Stimulated activated CD4-positive, alpha-beta T cell treated with anti-CD3 and anti-CD28 coated beads, Interleukin-4, amount 100 ng/mL, for 24 hours (primary cell): ENCODE data around the gene DCP1A.
"Not testable (repeated sequence)": the region's sequence is repeated elsewhere in the genome, so short reads cannot be mapped to it uniquely, and the experiment has no call there.

ENCODE experiments used
- DNase-seq: peaks from one replicate; pipeline ENCODE4 v3.0.0-alpha.2; 2020

The DCP1A gene

GRCh38 chr3:53327986-53328385 lies 19.4 kb downstream of the DCP1A start:
- not testable (repeated sequence) for DNase-seq

- no peak for DNase-seq
Measured at GRCh38 chr3:53324105-53324504, 23.2 kb downstream of the DCP1A start.

- DNase-seq, result no peak
Measured at GRCh38 chr3:53320697-53321096, 26.6 kb downstream of the DCP1A start.

DNA sequence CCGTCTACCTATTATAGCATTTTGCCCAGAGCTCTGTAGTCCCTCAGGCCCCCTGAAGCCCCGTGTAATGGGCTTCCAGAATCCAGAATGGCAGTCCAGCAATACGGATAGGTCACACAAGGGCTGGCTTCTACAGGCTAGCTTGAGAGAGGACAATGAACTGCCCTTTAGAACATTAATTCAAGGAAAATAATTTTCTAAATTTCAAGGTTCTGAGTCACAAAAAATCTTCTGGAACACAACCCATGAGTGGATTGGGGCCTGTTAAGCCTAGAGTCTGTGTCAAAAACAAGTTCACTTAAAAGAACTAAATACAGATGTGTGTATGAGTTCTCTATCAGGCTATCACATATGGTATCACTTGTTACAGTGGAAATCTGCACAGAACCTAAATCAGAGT lies 28.8 kb downstream of the DCP1A start:
- DNase-seq, result no peak

- no peak for DNase-seq
Measured at GRCh38 chr3:53312832-53313231, 34.5 kb downstream of the DCP1A start.

GRCh38 chr3:53311882-53312281 lies 35.5 kb downstream of the DCP1A start:
- no peak for DNase-seq

GRCh38 chr3:53303957-53304356 lies 43.4 kb downstream of the DCP1A start:
- DNase-seq, result no peak

DNA sequence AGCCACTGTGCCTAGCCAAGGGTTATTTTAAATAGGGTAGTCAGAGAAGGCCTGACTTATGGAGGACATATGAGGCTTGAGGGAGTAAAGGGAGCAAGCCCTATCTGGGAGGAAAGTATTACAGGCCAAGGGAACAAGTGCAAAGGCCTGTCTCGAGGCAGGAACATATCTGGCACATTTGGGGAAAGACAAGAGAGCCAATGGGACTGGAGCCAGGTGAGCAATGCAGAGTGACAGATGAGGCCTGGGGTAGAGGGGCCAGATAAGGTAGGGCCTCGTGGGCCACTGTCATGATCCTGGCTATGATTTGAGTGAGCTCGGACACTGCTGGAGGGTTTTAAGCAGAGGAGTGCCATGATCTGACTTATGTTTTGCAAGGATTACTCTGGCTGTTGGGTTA lies 43.8 kb downstream of the DCP1A start:
- no peak for DNase-seq

DNA sequence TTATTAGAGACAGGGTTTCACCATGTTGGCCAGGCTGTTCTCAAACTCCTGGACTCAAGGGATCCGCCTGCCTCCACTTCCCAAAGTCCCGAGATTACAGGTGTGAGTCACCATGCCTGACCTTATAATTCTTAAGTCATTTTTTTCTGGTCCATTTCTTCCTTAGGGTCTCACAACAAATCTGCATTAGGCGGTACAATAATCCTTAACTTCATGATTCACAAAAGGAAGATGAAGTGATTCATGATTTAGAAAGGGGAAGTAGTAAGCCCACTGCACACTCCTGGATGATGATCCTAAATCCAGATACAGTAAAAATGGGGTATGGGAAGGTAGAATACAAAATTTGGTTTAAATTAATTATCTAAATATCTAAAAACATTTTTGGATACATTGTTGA lies 46.5 kb downstream of the DCP1A start:
- DNase-seq, result no peak

GRCh38 chr3:53299611-53300023 lies 47.7 kb downstream of the DCP1A start:
- not testable (repeated sequence) for DNase-seq

DNA sequence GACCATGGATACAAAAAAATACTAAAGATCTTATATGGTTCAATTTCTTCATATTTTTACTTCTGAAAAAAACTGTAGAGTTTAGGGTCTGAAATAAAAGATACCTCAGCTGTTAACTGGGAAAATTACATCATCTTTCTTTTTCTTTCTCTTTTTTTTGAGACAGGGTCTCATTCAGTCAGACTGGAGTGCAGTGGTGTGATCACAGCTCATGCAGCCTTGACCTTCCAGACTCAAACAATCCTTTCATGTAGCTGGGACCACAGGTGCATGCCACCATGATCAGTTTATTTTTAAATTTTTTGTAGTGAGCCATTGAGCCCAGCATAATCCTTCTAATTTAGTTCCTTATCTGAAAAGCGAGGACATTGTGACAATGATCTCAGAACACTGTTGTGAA lies 51.9 kb downstream of the DCP1A start:
- DNase-seq, result no peak

DNA sequence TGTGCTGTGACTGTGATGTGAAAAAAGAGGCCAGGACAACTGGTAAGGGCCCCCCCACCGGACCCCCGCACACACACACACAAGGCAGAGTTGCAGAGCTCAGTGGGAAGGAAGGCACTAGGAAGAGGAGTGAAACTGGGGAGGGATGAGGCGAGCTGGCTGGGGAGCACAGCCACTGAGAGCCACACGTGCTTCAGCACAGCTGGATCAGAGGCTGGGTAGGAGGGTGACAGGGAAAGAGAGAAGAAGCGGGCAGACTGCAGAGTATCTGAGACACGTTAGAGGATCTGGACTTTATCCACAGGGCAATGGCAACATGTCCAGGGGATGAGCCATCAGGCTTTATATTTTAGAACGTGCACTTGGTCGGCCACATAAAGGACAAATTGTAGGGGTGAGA lies 53.5 kb downstream of the DCP1A start:
- no peak for DNase-seq

DNA sequence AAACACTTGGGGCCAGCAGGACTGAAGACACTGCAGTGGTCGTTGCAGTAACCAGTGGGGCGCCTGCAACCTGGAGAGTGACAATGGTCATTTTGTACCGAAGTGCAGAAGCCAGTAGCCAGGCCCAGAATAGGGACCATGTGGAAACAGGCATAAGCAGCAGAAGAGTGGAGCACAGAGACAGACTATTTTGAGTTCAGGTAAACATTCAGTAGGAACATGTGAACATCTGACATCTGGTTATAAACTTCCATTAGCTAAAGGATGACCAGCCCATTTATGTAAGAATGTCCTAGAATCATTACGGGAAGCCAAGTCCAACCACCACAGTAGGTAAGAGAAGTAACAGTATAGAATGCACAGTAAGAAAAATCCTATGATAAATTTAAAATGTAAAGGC lies 59.1 kb downstream of the DCP1A start:
- DNase-seq, result no peak

GRCh38 chr3:53287131-53287629 lies 60.2 kb downstream of the DCP1A start:
- DNase-seq, result no peak

- no peak for DNase-seq
Measured at GRCh38 chr3:53286727-53287126, 60.6 kb downstream of the DCP1A start.

DNA sequence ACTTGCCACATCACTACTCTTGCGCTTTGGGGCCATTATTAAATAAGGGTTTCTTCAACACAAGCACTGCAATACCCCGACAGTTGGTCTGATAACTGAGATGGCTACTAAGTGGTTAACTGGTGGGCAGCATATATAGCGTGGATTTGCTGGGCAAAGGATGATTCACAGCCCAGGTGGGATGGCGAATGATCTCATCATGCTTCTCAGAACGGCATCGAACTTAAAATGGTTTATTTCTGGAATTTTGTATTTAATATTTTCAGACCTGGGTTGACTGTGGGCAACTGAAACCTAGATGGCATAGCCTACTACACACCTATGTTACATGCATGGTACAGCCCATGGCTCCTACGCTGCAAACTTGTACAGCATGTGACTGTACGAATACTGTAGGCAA lies 64.8 kb downstream of the DCP1A start:
- no peak for DNase-seq

DNA sequence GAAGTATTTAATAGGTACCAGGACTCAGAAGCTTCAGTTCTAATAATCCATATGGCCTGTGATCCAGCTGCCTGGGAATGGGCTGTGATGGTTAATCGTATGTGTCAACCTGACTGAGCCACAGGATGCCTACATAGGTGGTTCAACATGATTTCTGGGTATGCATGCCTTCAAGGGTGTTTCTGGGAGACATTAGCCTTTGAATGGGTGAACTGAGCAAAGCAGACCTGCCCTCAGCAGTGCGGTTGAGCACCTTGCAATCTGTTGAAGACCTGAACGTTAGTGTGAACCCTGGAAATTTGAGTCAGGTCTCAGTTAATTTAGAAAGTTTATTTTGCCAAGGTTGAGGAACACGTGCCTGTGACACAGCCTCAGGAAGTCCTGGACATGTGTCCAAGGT lies 68.7 kb downstream of the DCP1A start:
- no peak for DNase-seq

DNA sequence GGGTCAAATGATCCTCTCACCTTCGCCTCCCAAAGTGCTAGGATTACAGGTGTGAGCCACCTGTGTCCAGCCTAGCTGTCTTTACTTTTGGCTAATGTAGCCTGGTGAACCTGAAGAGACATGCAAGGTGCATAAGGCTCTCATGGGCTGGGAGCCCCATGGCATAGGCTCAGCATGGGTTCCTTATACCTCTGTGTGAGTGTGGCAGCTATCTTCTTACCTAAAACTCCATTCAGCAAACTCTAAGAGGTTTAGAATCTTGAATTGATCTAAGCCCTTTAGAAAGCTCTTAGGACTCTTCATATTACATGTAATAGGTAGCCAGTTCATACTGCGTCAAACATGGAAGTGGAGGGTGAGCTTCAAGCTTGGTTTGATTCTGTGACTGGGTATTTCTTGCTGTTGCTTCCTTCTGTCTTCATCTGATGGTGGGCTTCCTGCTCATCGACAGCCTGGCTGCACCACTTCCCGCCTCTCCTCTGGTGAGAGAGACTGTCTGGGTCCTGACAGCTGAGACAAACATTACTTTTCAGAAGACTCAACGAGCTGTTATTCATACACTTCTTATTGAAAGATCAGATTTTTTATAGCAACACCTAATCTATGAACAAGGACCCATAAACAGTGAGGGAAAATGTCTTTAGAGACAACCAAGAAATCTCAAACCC lies 72.3 kb downstream of the DCP1A start:
- DNase-seq, result no peak

DNA sequence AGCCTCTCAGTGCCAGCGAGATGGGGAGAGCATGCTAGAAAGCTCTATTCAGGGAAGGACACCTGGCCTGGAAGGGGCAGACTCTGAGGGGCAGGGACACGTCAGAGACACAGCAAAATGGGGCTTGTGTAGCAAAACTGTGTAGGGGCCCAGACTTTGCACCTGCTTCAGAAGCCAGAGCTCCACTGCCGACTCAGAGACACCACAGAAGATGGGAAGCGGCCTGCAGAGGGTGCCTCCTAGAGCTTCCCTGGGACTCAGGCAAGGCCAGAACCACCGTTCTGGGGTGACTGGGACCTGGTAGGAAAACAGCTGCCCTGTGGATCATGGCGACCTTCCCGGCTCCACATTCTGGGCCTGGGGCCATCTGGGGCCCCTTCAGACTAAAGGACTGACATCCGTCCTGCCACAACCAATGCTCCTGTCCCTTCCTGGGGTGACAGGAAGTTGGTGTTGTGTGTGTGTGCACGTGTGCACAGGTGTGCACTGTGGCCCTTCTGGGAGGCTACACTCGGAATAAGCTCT lies 74.1 kb downstream of the DCP1A start:
- no peak for DNase-seq

GRCh38 chr3:53269888-53270880 lies 77.2 kb downstream of the DCP1A start:
- DNase-seq, result no peak

DNA sequence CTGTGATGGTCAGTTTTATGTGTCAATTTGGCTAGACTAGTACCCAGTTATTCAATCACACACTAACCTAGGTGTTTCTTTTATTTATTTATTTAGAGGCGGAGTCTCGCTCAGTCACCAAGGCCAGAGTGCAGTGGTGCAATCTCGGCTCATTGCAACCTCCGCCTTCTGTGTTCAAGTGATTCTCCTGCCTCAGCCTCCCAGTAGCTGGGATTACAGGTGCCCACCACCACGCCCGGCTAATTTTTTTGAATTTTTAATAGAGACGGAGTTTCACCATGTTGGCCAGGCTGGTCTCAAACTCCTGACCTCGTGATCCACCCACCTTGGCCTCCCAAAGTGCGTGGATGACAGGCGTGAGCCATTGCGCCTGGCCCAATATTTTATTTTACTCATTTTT lies 78.2 kb downstream of the DCP1A start:
- not testable (repeated sequence) for DNase-seq

GRCh38 chr3:53267766-53268165 lies 79.6 kb downstream of the DCP1A start:
- no peak for DNase-seq

GRCh38 chr3:53264718-53265117 lies 82.6 kb downstream of the DCP1A start:
- no peak for DNase-seq

DNA sequence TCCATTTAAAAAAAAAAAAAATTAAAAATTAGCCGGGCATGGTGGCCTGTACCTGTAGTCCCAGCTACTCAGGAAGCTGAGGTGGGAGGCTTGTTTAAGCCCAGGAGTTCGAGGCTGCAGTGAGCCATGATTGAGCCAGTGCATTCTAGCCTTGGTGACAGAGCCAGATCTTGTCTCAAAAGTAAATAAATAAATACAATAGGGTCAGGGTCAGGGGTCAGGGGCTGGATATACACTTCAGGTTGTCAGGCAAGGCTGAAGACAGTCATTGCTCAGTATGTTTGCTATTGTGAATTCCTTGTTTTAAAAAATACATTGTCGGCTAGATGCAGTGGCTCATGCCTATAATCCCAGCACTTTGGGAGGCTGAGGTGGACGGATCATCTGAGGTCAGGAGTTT lies 83.4 kb downstream of the DCP1A start:
- no peak for DNase-seq
